Body of pancreas (tissue), 4 donors: ENCODE measurements around the gene RAB23.

Experiments
- CTCF ChIP-seq, 7 experiments: fragments of 450-650 bp in 4 of 7; fragments of 200-600 bp in 3 of 7; sonication (generic) in 3 of 7; IDR thresholded peaks; one replicate each; pipeline ENCODE4 v1.5.1; 2016 to 2019; ENCODE audit warnings: antibody characterized with exemption in 7 of 7
- POLR2A ChIP-seq, 3 donors: fragments of 450-650 bp; IDR thresholded peaks; one replicate each; pipeline ENCODE4 v1.6.1; 2016; ENCODE audit warnings: antibody characterized with exemption in 3 of 3, mild to moderate bottlenecking in 2 of 3

- TF ChIP-seq CTCF (IDR thresholded peaks at IDR 0.05) (no peak), POLR2A (IDR thresholded peaks at IDR 0.05) (no peak)
Measured at GRCh38 chr6:57252137-57252536, 30.0 kb upstream of the RAB23 start.
